ENCODE results near the gene SLC39A9.

SLC39A9 gene

GRCh38 chr14:69439521-69440270, 41.2 kb downstream of the SLC39A9 start:
- Histone ChIP-seq H3K4me1 (ENCODE audit: insufficient read depth, insufficient read length) (no peaks in the 10 kb centered on the region), H3K9me3 (ENCODE audit: insufficient read depth, low read length) (no peaks in the 10 kb centered on the region), H3K4me3 (ENCODE audit: insufficient read length, low read depth) (no peak overlapping the region), H3K36me3 (ENCODE audit: insufficient read depth, insufficient read length, low read length) (peaks cover 22% of the 10 kb centered on the region), H3K9ac (ENCODE audit: insufficient read length, low read depth) (no peak overlapping the region), H3K27me3 (ENCODE audit: insufficient read depth, insufficient read length) (no peaks in the 10 kb centered on the region)
- DNase-seq (ENCODE audit: low read depth, low spot score), result no peak
- TF ChIP-seq ZNF274 (IDR thresholded peaks at IDR 0.05; ENCODE audit: low read depth, low read length) (no peak), SUZ12 (IDR thresholded peaks at IDR 0.05; ENCODE audit: extremely low read depth, insufficient read depth, insufficient read length) (no peak), YY1 (IDR thresholded peaks at IDR 0.05; ENCODE audit: insufficient read depth, insufficient read length) (no peak)

DNA sequence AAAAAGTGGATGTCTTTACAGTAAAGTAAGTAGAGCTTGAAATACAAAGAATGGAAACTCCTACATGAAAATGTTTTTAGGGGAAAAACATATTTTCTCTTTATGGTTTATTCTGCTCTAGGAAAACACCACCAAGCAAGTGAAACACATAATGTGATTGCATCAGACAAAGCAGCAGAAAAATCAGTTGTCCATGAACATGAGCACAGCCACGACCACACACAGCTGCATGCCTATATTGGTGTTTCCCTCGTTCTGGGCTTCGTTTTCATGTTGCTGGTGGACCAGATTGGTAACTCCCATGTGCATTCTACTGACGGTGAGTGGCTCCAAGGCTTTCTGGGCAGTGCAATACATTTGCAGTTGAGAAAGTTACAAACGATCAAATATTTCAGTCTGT, 43.5 kb downstream of the SLC39A9 start:
- no peak for DNase-seq (ENCODE audit: low read depth, low spot score)

GRCh38 chr14:69443296-69443805, 44.9 kb downstream of the SLC39A9 start:
- Histone ChIP-seq H3K27me3 (ENCODE audit: insufficient read depth, insufficient read length) (no peaks in the 10 kb centered on the region), H3K4me3 (ENCODE audit: insufficient read length, low read depth) (no peak overlapping the region), H3K36me3 (ENCODE audit: insufficient read depth, insufficient read length, low read length) (peaks cover 25% of the 10 kb centered on the region), H3K4me1 (ENCODE audit: insufficient read depth, insufficient read length) (no peaks in the 10 kb centered on the region), H3K9ac (ENCODE audit: insufficient read length, low read depth) (no peak overlapping the region), H3K9me3 (ENCODE audit: insufficient read depth, low read length) (no peaks in the 10 kb centered on the region)
- DNase-seq (ENCODE audit: low read depth, low spot score), result no peak
- TF ChIP-seq YY1 (IDR thresholded peaks at IDR 0.05; ENCODE audit: insufficient read depth, insufficient read length) (no peak), ZNF274 (IDR thresholded peaks at IDR 0.05; ENCODE audit: low read depth, low read length) (no peak), SUZ12 (IDR thresholded peaks at IDR 0.05; ENCODE audit: extremely low read depth, insufficient read depth, insufficient read length) (no peak)

More for the DNA sequence above, 43.5 kb downstream of the SLC39A9 start:
- H3K9ac ChIP-seq (ENCODE audit: insufficient read length, low read depth), result no peak overlapping the region
- H3K9me3 ChIP-seq (ENCODE audit: insufficient read depth, low read length), result no peaks in the 10 kb centered on the region
- H3K4me1 ChIP-seq (ENCODE audit: insufficient read depth, insufficient read length), result no peaks in the 10 kb centered on the region
- TF ChIP-seq SUZ12 (IDR thresholded peaks at IDR 0.05; ENCODE audit: extremely low read depth, insufficient read depth, insufficient read length), result no peak
- no peak for TF ChIP-seq ZNF274 (IDR thresholded peaks at IDR 0.05; ENCODE audit: low read depth, low read length)
- no peak for TF ChIP-seq YY1 (IDR thresholded peaks at IDR 0.05; ENCODE audit: insufficient read depth, insufficient read length)
- peaks cover 22% of the 10 kb centered on the region for H3K36me3 ChIP-seq (ENCODE audit: insufficient read depth, insufficient read length, low read length)
- no peak overlapping the region for H3K4me3 ChIP-seq (ENCODE audit: insufficient read length, low read depth)
- no peaks in the 10 kb centered on the region for H3K27me3 ChIP-seq (ENCODE audit: insufficient read depth, insufficient read length)

DNA sequence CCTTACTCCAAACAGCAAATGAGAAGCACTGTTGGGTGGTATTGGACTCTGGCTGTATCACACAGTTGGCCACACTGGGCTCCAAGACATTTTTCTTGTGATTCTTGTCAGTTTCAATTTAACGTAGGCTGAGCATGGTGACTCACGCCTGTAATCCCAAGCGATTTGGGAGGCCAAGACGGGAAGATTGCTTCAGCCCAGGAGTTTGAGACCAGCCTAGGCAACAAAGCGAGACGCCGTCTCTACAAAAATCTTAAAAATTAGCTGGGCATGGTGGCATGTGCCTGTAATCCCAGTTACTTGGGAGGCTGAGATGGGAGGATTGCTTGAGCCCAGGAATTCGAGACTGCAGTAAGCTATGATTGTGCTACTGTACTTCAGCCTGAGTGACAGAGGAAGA, 50.7 kb downstream of the SLC39A9 start:
- Histone ChIP-seq H3K9ac (ENCODE audit: insufficient read length, low read depth) (no peak overlapping the region), H3K4me1 (ENCODE audit: insufficient read depth, insufficient read length) (no peaks in the 10 kb centered on the region), H3K4me3 (ENCODE audit: insufficient read length, low read depth) (no peak overlapping the region), H3K36me3 (ENCODE audit: insufficient read depth, insufficient read length, low read length) (peaks cover 8% of the 10 kb centered on the region), H3K27me3 (ENCODE audit: insufficient read depth, insufficient read length) (no peaks in the 10 kb centered on the region), H3K9me3 (ENCODE audit: insufficient read depth, low read length) (no peaks in the 10 kb centered on the region)
- TF ChIP-seq YY1 (IDR thresholded peaks at IDR 0.05; ENCODE audit: insufficient read depth, insufficient read length), result no peak
- no peak for TF ChIP-seq ZNF274 (IDR thresholded peaks at IDR 0.05; ENCODE audit: low read depth, low read length)
- no peak for TF ChIP-seq SUZ12 (IDR thresholded peaks at IDR 0.05; ENCODE audit: extremely low read depth, insufficient read depth, insufficient read length)
- DNase-seq (ENCODE audit: low read depth, low spot score), result no peak

GRCh38 chr14:69451941-69452340, 53.4 kb downstream of the SLC39A9 start:
- H3K9me3 ChIP-seq (ENCODE audit: insufficient read depth, low read length), result no peaks in the 10 kb centered on the region
- H3K4me1 ChIP-seq (ENCODE audit: insufficient read depth, insufficient read length), result no peaks in the 10 kb centered on the region
- H3K4me3 ChIP-seq (ENCODE audit: insufficient read length, low read depth), result no peak overlapping the region
- H3K9ac ChIP-seq (ENCODE audit: insufficient read length, low read depth), result no peak overlapping the region
- H3K36me3 ChIP-seq (ENCODE audit: insufficient read depth, insufficient read length, low read length), result peaks cover 16% of the 10 kb centered on the region
- no peak for DNase-seq (ENCODE audit: low read depth, low spot score)
- TF ChIP-seq ZNF274 (IDR thresholded peaks at IDR 0.05; ENCODE audit: low read depth, low read length) (no peak), YY1 (IDR thresholded peaks at IDR 0.05; ENCODE audit: insufficient read depth, insufficient read length) (no peak), SUZ12 (IDR thresholded peaks at IDR 0.05; ENCODE audit: extremely low read depth, insufficient read depth, insufficient read length) (no peak)
- no peaks in the 10 kb centered on the region for H3K27me3 ChIP-seq (ENCODE audit: insufficient read depth, insufficient read length)

GRCh38 chr14:69458350-69458749, 59.9 kb downstream of the SLC39A9 start:
- Histone ChIP-seq H3K9ac (ENCODE audit: insufficient read length, low read depth) (no peak overlapping the region), H3K9me3 (ENCODE audit: insufficient read depth, low read length) (no peaks in the 10 kb centered on the region), H3K36me3 (ENCODE audit: insufficient read depth, insufficient read length, low read length) (peaks cover 41% of the 10 kb centered on the region), H3K27me3 (ENCODE audit: insufficient read depth, insufficient read length) (no peaks in the 10 kb centered on the region), H3K4me3 (ENCODE audit: insufficient read length, low read depth) (no peak overlapping the region), H3K4me1 (ENCODE audit: insufficient read depth, insufficient read length) (no peaks in the 10 kb centered on the region)
- no peak for DNase-seq (ENCODE audit: low read depth, low spot score)
- no peak for TF ChIP-seq SUZ12 (IDR thresholded peaks at IDR 0.05; ENCODE audit: extremely low read depth, insufficient read depth, insufficient read length)
- TF ChIP-seq ZNF274 (IDR thresholded peaks at IDR 0.05; ENCODE audit: low read depth, low read length), result no peak
- TF ChIP-seq YY1 (IDR thresholded peaks at IDR 0.05; ENCODE audit: insufficient read depth, insufficient read length), result no peak

DNA sequence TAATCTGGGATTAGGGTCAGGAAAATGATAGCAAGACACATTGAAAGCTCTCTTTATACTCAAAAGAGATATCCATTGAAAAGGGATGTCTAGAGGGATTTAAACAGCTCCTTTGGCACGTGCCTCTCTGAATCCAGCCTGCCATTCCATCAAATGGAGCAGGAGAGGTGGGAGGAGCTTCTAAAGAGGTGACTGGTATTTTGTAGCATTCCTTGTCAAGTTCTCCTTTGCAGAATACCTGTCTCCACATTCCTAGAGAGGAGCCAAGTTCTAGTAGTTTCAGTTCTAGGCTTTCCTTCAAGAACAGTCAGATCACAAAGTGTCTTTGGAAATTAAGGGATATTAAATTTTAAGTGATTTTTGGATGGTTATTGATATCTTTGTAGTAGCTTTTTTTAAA, 60.6 kb downstream of the SLC39A9 start:
- H3K9ac ChIP-seq (ENCODE audit: insufficient read length, low read depth), result no peak overlapping the region
- H3K4me3 ChIP-seq (ENCODE audit: insufficient read length, low read depth), result no peak overlapping the region
- peaks cover 41% of the 10 kb centered on the region for H3K36me3 ChIP-seq (ENCODE audit: insufficient read depth, insufficient read length, low read length)
- H3K4me1 ChIP-seq (ENCODE audit: insufficient read depth, insufficient read length), result no peaks in the 10 kb centered on the region
- DNase-seq (ENCODE audit: low read depth, low spot score), result no peak
- no peak for TF ChIP-seq SUZ12 (IDR thresholded peaks at IDR 0.05; ENCODE audit: extremely low read depth, insufficient read depth, insufficient read length)
- no peak for TF ChIP-seq YY1 (IDR thresholded peaks at IDR 0.05; ENCODE audit: insufficient read depth, insufficient read length)
- no peak for TF ChIP-seq ZNF274 (IDR thresholded peaks at IDR 0.05; ENCODE audit: low read depth, low read length)
- H3K27me3 ChIP-seq (ENCODE audit: insufficient read depth, insufficient read length), result no peaks in the 10 kb centered on the region
- no peaks in the 10 kb centered on the region for H3K9me3 ChIP-seq (ENCODE audit: insufficient read depth, low read length)
